Muscle of back (tissue), 11 donors: ENCODE results near the gene AIF1. TPM values are rescaled to one million over a fixed set of nuclear protein-coding genes. Genes with fewer than 3 reads are reported as not detected.
"Not testable (repeated sequence)": the region's sequence is repeated elsewhere in the genome, so short reads cannot be mapped to it uniquely, and the experiment has no call there.

Experiments
- DNase-seq, 3 donors: peaks; one replicate each; pipeline versions ENCODE4 v3.0.0 to v3.0.0-alpha.2; 2013
- polyA plus RNA-seq, 10 donors: library from polyadenylated mRNA; unstranded; fragments of 120-200 nt; gene quantifications; one replicate each; pipeline ENCODE4 v1.2.1, GENCODE V29; 2013; ENCODE audit not compliant: insufficient read length in 10 of 10

The AIF1 gene
- polyA plus RNA-seq, 10 donors, result 15.1 to 35.2 (median 23.0) TPM

DNA sequence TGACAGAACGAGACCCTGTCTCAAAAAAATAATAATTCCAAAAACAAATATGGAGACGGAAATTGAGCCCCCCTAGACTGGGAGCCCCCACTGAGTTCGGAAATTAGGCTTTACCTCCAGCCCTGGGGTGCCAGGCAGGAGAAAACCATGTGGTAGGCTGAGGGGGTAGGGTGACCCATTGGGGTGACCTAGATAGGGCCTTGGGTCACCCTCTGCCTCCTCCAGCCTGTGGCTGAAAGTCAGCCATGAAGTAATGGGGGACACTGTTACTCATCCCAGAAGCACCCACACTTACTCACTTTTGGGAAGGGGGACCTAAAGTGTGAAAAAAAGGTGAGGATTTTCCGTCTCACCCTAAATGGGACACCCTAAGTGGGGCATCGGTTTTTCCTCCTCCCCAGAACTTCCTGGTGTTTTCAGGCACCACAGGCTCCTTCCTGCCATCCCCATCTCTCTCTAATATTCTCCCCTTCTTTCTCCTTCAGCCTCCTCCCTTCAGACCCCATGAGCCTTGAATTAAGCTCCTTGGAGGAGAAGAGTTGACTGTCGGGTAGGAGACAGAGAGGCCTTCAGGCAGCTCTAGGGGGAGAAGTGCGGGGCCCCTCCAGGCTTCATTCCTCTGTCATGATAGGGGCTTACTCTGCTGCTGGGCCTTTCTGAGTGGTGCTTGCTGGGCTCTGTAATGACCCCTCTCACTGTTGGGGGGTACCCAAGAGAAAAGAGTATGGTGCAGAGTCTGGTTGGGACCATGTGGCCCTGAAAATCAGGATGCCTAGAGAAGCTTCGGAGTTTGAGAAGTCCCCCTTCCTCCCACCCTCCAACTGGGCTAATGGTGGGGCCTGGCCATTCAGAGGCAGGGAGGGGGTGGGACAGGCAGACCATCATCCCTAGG, 35.2 kb upstream of the AIF1 start:
- DNase-seq, result no peak

DNA sequence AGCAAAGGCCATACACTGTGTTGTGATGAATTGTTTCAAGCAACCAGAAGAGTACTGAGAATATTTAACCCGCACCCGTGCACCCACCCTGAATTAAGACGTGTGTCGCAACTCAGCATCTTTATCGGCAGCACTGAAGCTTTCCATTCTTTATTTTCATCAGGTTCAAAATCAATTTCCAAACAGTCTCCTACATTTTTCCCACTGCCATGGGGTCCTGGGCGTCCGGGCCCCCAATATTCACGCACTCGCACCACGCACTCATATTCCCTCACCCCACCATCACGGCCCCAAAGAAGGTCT, 34.6 kb upstream of the AIF1 start:
- DNase-seq, result no peak

DNA sequence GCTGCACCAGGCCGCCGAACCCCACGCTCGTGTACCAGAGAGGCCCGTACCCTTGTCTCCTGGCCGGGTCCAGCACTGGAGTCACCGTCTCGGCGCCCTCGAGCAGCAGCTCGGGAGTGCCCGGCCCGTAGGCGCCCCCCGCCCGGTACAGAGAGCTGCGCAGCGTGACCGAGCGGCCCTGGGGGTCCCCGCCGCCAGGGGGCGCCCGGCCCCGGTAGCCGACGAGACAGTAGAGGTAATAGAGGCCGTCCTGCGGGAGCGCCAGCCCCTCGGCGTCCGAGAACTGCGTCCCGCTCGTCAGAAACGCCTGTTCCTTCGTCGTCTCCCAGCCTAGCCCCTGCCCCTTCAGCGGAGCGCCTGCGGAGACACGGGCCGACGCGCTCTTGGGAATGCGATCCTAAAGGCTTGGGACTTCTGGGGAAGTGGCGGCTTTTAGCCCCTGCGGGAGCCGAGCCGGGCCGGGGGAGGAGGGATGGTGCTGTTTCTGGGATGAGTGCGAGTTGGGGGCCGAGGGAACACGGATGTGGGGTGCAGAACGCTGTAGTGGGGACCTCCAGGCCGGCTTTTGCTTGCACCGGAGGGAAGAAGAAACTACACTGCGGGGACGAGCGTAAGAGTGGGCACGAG, 34.1 kb upstream of the AIF1 start:
- peak; percentile 73 to 94 (median 87) for DNase-seq

DNA sequence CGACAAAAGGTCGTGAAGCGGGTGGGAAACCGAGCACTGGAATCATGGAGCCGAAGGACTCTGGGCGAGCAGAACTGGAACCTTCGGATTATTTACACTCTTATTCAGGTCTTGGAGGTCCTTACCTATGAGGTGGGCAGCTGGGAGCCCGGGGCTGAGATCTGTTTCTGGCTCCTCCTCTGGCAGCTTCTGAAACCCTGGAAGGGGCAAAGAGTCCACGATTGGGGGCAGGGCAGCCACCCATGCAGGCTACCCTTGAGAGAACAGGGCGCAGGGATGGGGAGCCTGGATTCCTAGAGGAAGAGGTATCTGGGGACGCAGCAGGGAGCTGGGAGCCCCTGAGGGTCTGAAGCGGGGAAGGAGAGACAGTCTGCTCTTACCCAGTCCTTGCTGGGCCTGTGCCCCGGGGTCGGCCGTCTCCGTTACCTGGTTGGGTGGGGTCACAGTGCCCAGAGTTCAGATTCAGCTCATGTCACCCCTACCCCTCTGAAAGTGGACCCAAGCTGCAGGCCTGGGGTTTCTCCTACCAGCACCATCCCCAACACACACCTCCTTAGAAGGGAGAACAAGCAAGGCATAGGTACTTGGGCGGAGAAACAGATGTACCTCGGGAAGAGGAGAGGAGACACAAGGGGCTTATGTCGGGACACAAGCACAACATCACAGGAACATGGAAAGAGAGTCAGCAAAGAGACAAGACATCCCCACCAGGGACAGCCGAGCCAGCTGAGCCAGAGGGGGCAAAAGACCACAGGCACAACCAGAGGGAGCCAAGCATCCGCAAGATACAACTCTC, 33.4 kb upstream of the AIF1 start:
- peak in 1 of 3 donors; percentile 22 for DNase-seq

DNA sequence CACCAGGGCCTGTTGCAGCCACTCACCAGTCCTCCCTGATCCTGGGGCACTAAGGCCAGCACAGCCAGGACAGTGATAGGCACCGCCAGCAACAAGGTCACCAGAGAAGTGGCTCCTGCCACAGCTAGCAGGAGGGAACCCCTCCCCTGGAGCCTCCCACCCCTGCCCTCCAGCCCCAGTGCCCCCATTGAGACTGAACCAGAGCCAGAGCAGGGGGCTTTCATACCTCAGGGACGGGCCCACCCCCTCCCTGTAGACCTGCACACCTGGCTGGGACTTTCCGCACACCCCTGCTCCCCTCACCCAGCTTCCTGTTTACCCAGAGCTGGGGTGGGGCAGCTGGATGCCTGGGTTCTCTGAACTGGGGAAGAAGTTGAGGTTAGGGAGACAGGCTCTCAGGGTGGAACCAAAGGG, 32.8 kb upstream of the AIF1 start, which contains the start of gene LTB:
TSS of gene LTB (minus strand) at position 195 of the 414 bp plus-strand sequence. CDS start at position 188, 7 bp downstream.
- DNase-seq, result no peak

- no peak for DNase-seq
Measured at GRCh38 chr6:31585491-31585890, 29.5 kb upstream of the AIF1 start.

GRCh38 chr6:31586008-31586407, 29.0 kb upstream of the AIF1 start, which contains the start of gene LST1:
TSS of gene LST1 (plus strand) at chr6:31586277. CDS start at chr6:31587300, 1,023 bp downstream.
- peak in 1 of 3 donors; percentile 33 for DNase-seq

GRCh38 chr6:31586599-31587281, 28.3 kb upstream of the AIF1 start:
- DNase-seq, result peak in 1 of 3 donors; percentile 35

DNA sequence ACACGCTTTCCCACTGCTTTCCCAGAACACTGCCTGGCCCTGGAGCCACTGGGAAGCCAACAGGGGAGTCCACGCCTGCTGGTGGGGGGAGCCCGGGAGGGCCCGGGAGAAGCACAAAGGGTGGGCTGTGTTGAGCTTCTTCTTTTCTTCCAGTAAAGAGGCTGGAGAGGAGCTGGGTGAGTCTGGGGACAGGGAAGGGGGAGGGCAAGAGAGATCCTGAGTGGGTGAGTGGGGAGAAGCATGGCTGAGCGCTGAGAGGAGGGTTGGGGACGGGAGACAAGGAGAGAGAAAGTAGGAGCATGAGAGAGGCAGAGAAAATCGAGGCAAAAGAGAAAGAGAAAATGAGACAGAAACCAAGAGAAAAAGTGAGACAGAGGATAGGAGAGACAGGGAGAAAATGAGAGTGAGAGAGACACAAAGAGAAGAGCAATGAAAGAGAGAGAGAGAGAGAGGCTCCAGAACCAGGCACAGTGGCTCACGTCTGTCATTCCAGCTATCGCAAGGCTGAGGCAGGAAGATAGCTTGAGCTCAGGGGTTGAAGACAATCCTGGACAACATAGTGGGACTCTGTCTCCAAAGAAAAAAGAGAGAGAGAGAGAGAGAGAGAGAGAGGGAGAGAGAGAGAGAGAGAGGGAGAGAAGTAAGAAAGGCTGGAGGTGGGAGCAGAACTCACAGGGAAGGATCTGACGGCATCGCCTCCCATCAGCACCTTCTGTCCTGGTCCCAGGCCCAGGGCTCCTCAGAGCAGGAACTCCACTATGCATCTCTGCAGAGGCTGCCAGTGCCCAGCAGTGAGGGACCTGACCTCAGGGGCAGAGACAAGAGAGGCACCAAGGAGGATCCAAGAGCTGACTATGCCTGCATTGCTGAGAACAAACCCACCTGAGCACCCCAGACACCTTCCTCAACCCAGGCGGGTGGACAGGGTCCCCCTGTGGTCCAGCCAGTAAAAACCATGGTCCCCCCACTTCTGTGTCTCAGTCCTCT, 26.9 kb upstream of the AIF1 start:
- DNase-seq, result no peak

DNA sequence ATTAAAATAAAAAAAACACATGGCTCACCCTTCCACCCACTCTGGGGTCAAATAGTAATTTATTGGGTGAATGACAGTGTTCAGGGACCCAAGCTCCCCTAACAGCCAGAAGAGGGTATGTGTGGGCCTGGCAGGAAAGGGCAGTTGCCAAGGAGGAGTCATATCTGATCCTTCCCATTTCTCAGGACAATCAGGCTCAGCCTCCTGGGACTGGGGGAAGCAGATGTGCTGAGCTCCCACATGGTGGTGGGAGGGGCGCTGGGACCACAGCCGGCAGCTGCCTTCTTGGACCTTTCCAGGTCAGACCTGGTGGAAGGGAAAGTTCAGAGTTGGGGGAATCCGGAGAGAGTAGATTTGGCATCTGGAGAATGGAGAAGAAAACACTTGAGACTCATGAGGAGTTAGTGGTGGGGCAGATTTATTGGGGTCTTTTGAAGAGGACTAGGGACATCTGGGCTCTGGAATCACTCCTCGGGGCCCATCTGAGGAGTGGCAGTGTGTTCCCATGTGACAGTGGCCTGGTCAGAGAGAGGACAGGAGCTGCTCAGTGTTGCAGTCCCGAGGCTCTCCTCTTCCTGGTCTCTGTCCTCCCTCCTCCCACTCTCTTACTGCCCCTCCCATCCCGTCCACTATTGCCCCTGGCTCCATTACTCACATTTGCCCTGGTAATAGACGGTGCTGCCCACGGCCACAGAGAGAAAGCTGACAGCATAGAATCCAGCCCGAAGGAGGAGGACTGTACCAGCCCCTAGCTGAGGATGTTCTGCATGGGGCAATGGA, 26.0 kb upstream of the AIF1 start:
- no peak for DNase-seq

- DNase-seq, result not testable (repeated sequence)
Measured at GRCh38 chr6:31590691-31591090, 24.3 kb upstream of the AIF1 start.

GRCh38 chr6:31592396-31592771, 22.6 kb upstream of the AIF1 start:
- no peak for DNase-seq

DNA sequence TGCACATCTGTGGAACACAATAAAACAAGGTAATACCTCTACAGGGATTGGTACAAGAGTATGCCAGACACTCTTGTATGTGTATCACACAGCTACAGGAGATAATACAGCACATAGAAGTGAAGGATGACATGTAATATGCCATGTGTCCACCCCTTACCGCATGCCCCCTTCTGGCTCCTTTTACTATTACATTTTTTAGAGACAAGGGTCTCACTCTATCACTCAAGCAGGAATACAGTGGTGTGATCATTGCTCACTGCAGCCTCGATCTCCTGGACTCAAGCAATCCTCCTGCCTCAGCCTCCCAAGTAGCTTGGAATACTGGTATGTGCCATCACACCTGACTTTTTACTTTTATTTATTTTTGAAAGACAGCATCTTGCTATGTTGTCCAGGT, 18.0 kb upstream of the AIF1 start:
- DNase-seq, result peak in 1 of 3 donors; percentile 39

- DNase-seq, result no peak
Measured at GRCh38 chr6:31607317-31607716, 7.7 kb upstream of the AIF1 start.

- no peak for DNase-seq
Measured at GRCh38 chr6:31609519-31610406, 5.3 kb upstream of the AIF1 start.

DNA sequence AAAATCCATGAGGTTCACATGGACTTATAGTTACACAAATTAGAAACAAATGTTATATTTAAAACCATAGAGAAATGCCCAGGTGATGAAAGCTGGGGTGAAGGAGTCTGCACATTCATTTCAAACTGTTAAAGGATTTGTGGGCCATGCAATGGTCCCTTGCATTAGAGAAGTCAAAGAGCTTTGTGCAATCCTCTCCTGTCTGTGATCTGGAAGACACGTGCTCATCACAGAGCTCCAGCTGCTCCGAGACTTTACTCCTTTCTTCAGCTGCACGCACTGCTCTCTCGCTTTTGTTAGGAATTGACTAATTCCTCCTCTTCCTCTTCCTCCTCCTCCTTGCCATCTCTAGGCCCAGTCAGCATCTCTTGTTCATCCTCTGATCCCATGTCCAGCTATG, 4.1 kb upstream of the AIF1 start:
- DNase-seq, result peak in 1 of 3 donors; percentile 68

DNA sequence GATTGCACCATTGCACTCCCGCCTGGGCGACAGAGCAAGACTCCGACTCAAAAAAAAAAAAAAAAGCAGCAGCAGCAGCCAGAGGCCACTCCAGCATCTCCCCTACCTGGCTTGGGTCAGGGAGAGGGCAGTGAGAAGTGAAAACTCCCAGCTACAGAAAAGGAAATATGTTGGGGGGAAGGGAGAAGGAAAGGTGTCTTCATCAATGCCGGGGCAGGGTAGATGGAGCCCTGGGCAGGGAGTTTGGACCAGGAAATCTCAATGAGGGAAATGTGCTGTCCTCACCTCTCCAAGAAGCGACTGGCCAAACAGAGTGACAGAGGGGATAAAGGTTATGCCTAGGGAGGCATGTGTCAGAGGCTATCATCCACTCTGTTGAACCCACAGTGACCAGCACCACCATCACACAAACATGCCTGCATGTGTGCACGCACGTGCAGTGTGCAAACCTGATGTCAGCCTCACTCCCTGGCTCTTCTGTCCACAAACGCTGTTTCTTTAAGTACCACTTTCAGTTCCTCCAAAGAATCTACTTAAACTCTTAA, 887 bp upstream of the AIF1 start:
- DNase-seq, result no peak

DNA sequence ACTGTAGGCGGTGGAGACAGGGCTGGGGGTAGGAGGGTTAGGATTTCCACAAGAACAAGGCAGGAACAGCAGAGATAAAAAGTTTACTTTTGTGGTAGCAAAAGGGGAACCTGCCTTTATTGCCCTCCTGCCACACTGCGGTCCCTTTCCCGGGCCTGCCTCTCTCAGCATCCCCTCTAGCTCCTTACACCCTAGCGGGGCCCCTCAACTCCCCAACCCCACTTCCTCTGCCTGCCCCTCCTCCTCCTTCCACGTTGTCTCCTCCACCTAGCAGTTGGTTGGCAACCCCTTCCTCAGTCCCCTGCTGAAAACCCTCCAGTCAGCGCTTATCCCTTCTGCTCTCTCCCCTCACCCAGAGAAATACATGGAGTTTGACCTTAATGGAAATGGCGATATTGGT, 714 bp downstream of the AIF1 start:
- DNase-seq, result no peak
